Fibroblast of skin of abdomen (primary cell): ENCODE measurements around the gene SIPA1L3.
"Not testable (repeated sequence)": the region's sequence is repeated elsewhere in the genome, so short reads cannot be mapped to it uniquely, and the experiment has no call there.

ENCODE experiments used
- DNase-seq: peaks from one replicate; pipeline ENCODE4 v3.0.0-alpha.2; 2013

Gene SIPA1L3

GRCh38 chr19:38044267-38045111, 137.5 kb downstream of the SIPA1L3 start:
- peak; percentile 50 for DNase-seq

GRCh38 chr19:38045554-38046253, 138.7 kb downstream of the SIPA1L3 start:
- no peak for DNase-seq

- DNase-seq, result no peak
These were observed 139.4 kb downstream of the SIPA1L3 start for GRCh38 chr19:38046254-38047048.

GRCh38 chr19:38047049-38047438, 140.0 kb downstream of the SIPA1L3 start:
- no peak for DNase-seq

- no peak for DNase-seq
These were observed 140.6 kb downstream of the SIPA1L3 start for GRCh38 chr19:38047641-38048040.

GRCh38 chr19:38049105-38049649, 142.2 kb downstream of the SIPA1L3 start:
- peak; percentile 90 for DNase-seq

GRCh38 chr19:38055010-38055409, 148.0 kb downstream of the SIPA1L3 start:
- no peak for DNase-seq

GRCh38 chr19:38055655-38056521, 148.9 kb downstream of the SIPA1L3 start:
- no peak for DNase-seq

- DNase-seq, result no peak
These were observed 149.6 kb downstream of the SIPA1L3 start for GRCh38 chr19:38056646-38057045.

- DNase-seq, result no peak
These were observed 151.1 kb downstream of the SIPA1L3 start for GRCh38 chr19:38057959-38058690.

GRCh38 chr19:38059897-38060296, 152.9 kb downstream of the SIPA1L3 start:
- DNase-seq, result no peak

GRCh38 chr19:38060331-38060730, 153.3 kb downstream of the SIPA1L3 start:
- no peak for DNase-seq

- peak; percentile 88 for DNase-seq
These were observed 154.3 kb downstream of the SIPA1L3 start for GRCh38 chr19:38061294-38061693.

GRCh38 chr19:38062959-38063761, 156.2 kb downstream of the SIPA1L3 start:
- DNase-seq, result no peak

- no peak for DNase-seq
These were observed 156.9 kb downstream of the SIPA1L3 start for GRCh38 chr19:38063928-38064327.

GRCh38 chr19:38064661-38065425, 157.8 kb downstream of the SIPA1L3 start:
- DNase-seq, result no peak

GRCh38 chr19:38065775-38066174, 158.8 kb downstream of the SIPA1L3 start:
- DNase-seq, result not testable (repeated sequence)

- DNase-seq, result no peak
These were observed 161.8 kb downstream of the SIPA1L3 start for GRCh38 chr19:38068826-38069225.

GRCh38 chr19:38070573-38070972, 163.6 kb downstream of the SIPA1L3 start:
- DNase-seq, result peak; percentile 45
